ENCODE data around the gene ZFP92. TPM values are rescaled to one million over a fixed set of nuclear protein-coding genes. Genes with fewer than 3 reads are reported as not detected.

Gene ZFP92
- total RNA-seq, 2 donors from 2014 or later: 2.2 to 2.4 TPM

DNA sequence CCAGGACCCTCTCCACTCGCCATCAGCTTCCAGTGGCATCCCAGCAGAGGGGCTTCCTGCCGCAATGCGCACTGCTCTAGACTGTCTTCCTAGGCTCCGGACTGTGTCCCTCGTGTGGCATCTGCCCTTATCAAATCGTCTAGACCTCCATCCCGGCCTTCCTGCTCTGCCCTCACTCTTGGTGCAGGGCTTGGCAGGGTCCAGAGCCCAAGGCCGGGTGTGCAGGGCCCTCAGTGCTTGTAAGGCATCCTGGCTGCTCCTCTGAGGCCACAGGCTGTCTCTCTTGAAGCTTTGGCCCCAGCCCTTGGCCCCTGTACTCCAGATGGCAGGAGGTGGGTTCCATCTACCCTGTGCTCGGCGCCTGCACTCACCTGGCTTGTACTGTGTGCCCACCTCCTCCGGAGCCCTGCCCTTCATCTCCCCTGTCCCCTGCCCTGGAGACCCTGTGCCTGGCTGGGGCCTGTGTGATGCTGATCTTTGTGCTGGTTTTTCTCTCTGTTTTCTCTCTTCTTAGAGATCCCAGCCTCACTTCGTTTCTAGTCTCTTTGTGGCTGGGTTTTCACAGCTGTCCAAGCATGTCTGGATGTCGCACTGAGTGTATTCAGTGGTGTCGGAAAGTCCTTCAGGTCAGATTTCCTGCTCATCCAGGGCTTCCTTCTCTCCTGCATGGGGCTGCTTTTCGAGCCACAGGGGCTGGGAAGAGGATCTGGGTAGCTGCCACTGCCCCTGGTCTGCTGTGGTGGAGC is 38.3 kb downstream of the ZFP92 start:
- Mint-ChIP-seq H3K27ac (no peak overlapping the region), H3K4me3 (no peak overlapping the region), H3K4me1 (ENCODE audit: low read depth) (no peaks in the 10 kb centered on the region), H3K36me3 (ENCODE audit: insufficient read depth in 2 of 2) (no peaks in the 10 kb centered on the region), H3K9me3 (no peaks in the 10 kb centered on the region), H3K27me3 (ENCODE audit: low read depth) (peaks cover 7% of the 10 kb centered on the region)
- DNase-seq (no peak), ATAC-seq (replicated peaks in 1 of 2) (no peak)

GRCh38 chrX:153450114-153450948 is 39.1 kb downstream of the ZFP92 start:
- H3K4me1 Mint-ChIP-seq (ENCODE audit: low read depth): no peaks in the 10 kb centered on the region
- DNase-seq (no peak), ATAC-seq (replicated peaks in 1 of 2) (no peak)
- H3K27ac Mint-ChIP-seq: no peak overlapping the region
- H3K9me3 Mint-ChIP-seq: no peaks in the 10 kb centered on the region
- peaks cover 7% of the 10 kb centered on the region for H3K27me3 Mint-ChIP-seq (ENCODE audit: low read depth)
- no peak overlapping the region for H3K4me3 Mint-ChIP-seq
- no peaks in the 10 kb centered on the region for H3K36me3 Mint-ChIP-seq (ENCODE audit: insufficient read depth in 2 of 2)

GRCh38 chrX:153450949-153451277 is 39.6 kb downstream of the ZFP92 start:
- Mint-ChIP-seq H3K36me3 (ENCODE audit: insufficient read depth in 2 of 2) (no peaks in the 10 kb centered on the region), H3K4me1 (ENCODE audit: low read depth) (no peaks in the 10 kb centered on the region), H3K27ac (no peak overlapping the region), H3K4me3 (no peak overlapping the region), H3K9me3 (no peaks in the 10 kb centered on the region), H3K27me3 (ENCODE audit: low read depth) (peaks cover 7% of the 10 kb centered on the region)
- ATAC-seq (replicated peaks in 1 of 2) (no peak), DNase-seq (no peak)

- no peak overlapping the region for H3K27ac Mint-ChIP-seq
- no peak overlapping the region for H3K4me3 Mint-ChIP-seq
- H3K4me1 Mint-ChIP-seq (ENCODE audit: low read depth): no peaks in the 10 kb centered on the region
- peaks cover 7% of the 10 kb centered on the region for H3K27me3 Mint-ChIP-seq (ENCODE audit: low read depth)
- no peak for ATAC-seq (replicated peaks in 1 of 2)
- no peak for DNase-seq
- H3K9me3 Mint-ChIP-seq: no peaks in the 10 kb centered on the region
- H3K36me3 Mint-ChIP-seq (ENCODE audit: insufficient read depth in 2 of 2): peaks cover 0 to 3% of the 10 kb centered on the region in 2 donors
Measured at GRCh38 chrX:153454901-153455550, 43.8 kb downstream of the ZFP92 start.

DNA sequence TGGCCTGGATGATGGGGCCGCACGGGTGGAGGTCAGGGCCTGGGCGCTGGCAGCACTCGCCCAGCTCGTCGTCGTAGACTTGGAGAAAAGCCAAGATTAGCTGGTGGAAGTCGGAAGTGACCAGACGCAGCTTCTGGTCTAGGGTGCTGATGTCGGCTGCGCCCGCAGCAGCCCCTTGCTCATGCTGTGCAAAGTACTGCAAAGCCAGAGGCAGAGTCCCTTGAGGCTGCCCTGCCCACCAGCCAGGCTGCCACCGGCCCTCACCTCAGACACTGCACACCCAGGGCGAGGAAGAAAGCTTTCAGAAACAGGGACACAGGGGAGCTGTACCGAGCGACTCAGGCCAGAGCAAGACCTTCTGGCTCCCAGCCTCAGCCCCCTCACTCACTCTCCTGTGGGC is 44.3 kb downstream of the ZFP92 start:
- H3K4me1 Mint-ChIP-seq (ENCODE audit: low read depth): no peaks in the 10 kb centered on the region
- no peak for ATAC-seq (replicated peaks in 1 of 2)
- H3K27me3 Mint-ChIP-seq (ENCODE audit: low read depth): peaks cover 7% of the 10 kb centered on the region
- H3K36me3 Mint-ChIP-seq (ENCODE audit: insufficient read depth in 2 of 2): peaks cover 0 to 3% of the 10 kb centered on the region in 2 donors
- H3K9me3 Mint-ChIP-seq: no peaks in the 10 kb centered on the region
- no peak overlapping the region for H3K4me3 Mint-ChIP-seq
- DNase-seq: no peak
- no peak overlapping the region for H3K27ac Mint-ChIP-seq

GRCh38 chrX:153456161-153456560 is 44.9 kb downstream of the ZFP92 start:
- H3K27me3 Mint-ChIP-seq (ENCODE audit: low read depth): peaks cover 2% of the 10 kb centered on the region
- no peak overlapping the region for H3K27ac Mint-ChIP-seq
- no peak for ATAC-seq (replicated peaks in 1 of 2)
- H3K36me3 Mint-ChIP-seq (ENCODE audit: insufficient read depth in 2 of 2): peaks cover 0 to 3% of the 10 kb centered on the region in 2 donors
- no peaks in the 10 kb centered on the region for H3K4me1 Mint-ChIP-seq (ENCODE audit: low read depth)
- H3K9me3 Mint-ChIP-seq: no peaks in the 10 kb centered on the region
- DNase-seq: no peak
- H3K4me3 Mint-ChIP-seq: no peak overlapping the region

DNA sequence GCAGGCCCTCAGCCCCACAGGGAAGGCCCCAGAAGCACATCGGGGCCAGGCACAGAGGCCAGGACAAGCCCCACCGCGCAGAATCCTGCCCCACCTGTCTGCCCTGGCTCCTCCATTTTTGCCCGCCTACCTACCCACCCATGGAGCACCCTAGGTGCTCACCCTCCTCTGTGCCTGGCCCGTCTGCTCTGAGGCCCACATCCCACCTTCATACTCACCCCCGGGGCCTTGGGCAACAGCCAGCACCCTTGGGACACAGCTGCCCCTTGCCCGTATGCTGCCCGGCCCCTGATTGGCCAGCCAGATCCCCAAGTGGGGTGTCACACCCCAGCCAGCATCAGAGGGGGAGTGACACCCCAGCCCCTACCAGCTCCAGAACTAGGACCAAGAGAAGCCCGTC is 45.4 kb downstream of the ZFP92 start:
- Mint-ChIP-seq H3K4me1 (ENCODE audit: low read depth) (no peaks in the 10 kb centered on the region), H3K9me3 (no peaks in the 10 kb centered on the region), H3K27me3 (ENCODE audit: low read depth) (no peaks in the 10 kb centered on the region), H3K36me3 (ENCODE audit: insufficient read depth in 2 of 2) (peaks cover 3% of the 10 kb centered on the region in 2 donors), H3K27ac (no peak overlapping the region), H3K4me3 (no peak overlapping the region)
- ATAC-seq (replicated peaks in 1 of 2) (no peak), DNase-seq (no peak)

DNA sequence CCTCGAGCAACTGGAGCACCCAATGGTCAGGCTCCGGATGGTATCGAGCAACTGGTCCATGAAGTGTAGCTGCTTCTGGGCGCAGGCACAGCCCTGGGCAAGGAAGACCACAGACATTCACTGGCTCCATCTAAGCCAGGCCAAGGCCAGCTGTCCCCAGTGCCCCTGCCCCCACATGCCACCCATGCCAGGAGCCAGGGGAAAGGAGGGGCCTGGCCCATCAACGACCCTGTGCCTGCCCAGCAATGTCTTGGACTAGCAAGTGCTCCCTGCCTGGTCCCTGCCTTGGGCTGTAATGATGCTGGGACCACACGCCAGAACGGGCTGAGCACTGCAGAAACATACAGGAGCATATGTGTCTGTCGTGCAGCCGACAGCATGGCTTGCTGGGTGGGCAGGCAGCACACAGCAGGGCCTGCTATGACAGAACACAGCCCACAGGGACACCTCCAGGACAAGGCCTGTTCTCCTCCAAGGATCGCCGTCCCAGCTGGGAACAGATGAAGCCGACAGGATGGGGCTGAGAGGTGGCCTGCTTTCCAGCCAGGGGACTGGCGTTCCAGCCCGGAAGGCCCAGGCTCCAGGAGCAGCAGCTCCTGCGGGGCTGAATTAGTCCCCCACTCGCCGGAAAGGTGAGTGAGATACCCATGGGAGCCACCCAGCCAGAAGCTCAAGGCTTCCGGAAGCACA is 46.0 kb downstream of the ZFP92 start:
- ATAC-seq (replicated peaks in 1 of 2): no peak
- Mint-ChIP-seq H3K36me3 (ENCODE audit: insufficient read depth in 2 of 2) (peaks cover 3% of the 10 kb centered on the region in 2 donors), H3K27me3 (ENCODE audit: low read depth) (no peaks in the 10 kb centered on the region), H3K4me3 (no peak overlapping the region), H3K4me1 (ENCODE audit: low read depth) (no peaks in the 10 kb centered on the region), H3K9me3 (no peaks in the 10 kb centered on the region), H3K27ac (no peak overlapping the region)
- DNase-seq: no peak

GRCh38 chrX:153457827-153458466 is 46.7 kb downstream of the ZFP92 start:
- H3K36me3 Mint-ChIP-seq (ENCODE audit: insufficient read depth in 2 of 2): peaks cover 3% of the 10 kb centered on the region in 2 donors

GRCh38 chrX:153458476-153458875 is 47.2 kb downstream of the ZFP92 start:
- Mint-ChIP-seq H3K27ac (no peak overlapping the region), H3K36me3 (ENCODE audit: insufficient read depth in 2 of 2) (peaks cover 3% of the 10 kb centered on the region in 2 donors), H3K27me3 (ENCODE audit: low read depth) (no peaks in the 10 kb centered on the region), H3K4me1 (ENCODE audit: low read depth) (no peaks in the 10 kb centered on the region), H3K4me3 (no peak overlapping the region), H3K9me3 (no peaks in the 10 kb centered on the region)
- no peak for ATAC-seq (replicated peaks in 1 of 2)
- DNase-seq: no peak

More at GRCh38 chrX:153457827-153458466, 46.7 kb downstream of the ZFP92 start:
- Mint-ChIP-seq H3K4me3 (no peak overlapping the region), H3K27me3 (ENCODE audit: low read depth) (no peaks in the 10 kb centered on the region), H3K4me1 (ENCODE audit: low read depth) (no peaks in the 10 kb centered on the region), H3K9me3 (no peaks in the 10 kb centered on the region), H3K27ac (no peak overlapping the region)
- no peak for ATAC-seq (replicated peaks in 1 of 2)
- no peak for DNase-seq

- ATAC-seq (replicated peaks in 1 of 2) (no peak), DNase-seq (no peak)
- no peak overlapping the region for H3K4me3 Mint-ChIP-seq
- H3K36me3 Mint-ChIP-seq (ENCODE audit: insufficient read depth in 2 of 2): peaks cover 3% of the 10 kb centered on the region in 2 donors
- no peaks in the 10 kb centered on the region for H3K4me1 Mint-ChIP-seq (ENCODE audit: low read depth)
- H3K27me3 Mint-ChIP-seq (ENCODE audit: low read depth): no peaks in the 10 kb centered on the region
- H3K27ac Mint-ChIP-seq: no peak overlapping the region
- H3K9me3 Mint-ChIP-seq: no peaks in the 10 kb centered on the region
Measured at GRCh38 chrX:153459986-153460385, 48.7 kb downstream of the ZFP92 start.

- Mint-ChIP-seq H3K4me1 (ENCODE audit: low read depth) (no peaks in the 10 kb centered on the region), H3K4me3 (no peak overlapping the region), H3K27me3 (ENCODE audit: low read depth) (no peaks in the 10 kb centered on the region), H3K27ac (no peak overlapping the region), H3K36me3 (ENCODE audit: insufficient read depth in 2 of 2) (peaks cover 3% of the 10 kb centered on the region in 2 donors), H3K9me3 (no peaks in the 10 kb centered on the region)
- DNase-seq (peak; percentile 37 to 50), ATAC-seq (replicated peaks in 1 of 2) (peak; percentile 41 to 46)
Measured at GRCh38 chrX:153460826-153461225, 49.6 kb downstream of the ZFP92 start.

Measured in activated T-cell treated with anti-CD3 and anti-CD28 coated beads, Interleukin-2, amount 50 U/mL, for 72 hours (primary cell).